HG03575 (cell line): ENCODE measurements around the gene KLK6.

Source experiments
- ATAC-seq: cut with Tn5 transposase; IDR thresholded peaks from one replicate; pipeline ENCODE4 v1.9.1; 2021; ENCODE audit not compliant: unreplicated experiment, insufficient number of reproducible peaks, low FRiP score; ENCODE audit errors: extremely low read depth

Gene KLK6

GRCh38 chr19:50964266-50964665 lies 5.1 kb downstream of the KLK6 start:
- ATAC-seq, result no peak

GRCh38 chr19:50963381-50963780 lies 6.0 kb downstream of the KLK6 start:
- no peak for ATAC-seq

DNA sequence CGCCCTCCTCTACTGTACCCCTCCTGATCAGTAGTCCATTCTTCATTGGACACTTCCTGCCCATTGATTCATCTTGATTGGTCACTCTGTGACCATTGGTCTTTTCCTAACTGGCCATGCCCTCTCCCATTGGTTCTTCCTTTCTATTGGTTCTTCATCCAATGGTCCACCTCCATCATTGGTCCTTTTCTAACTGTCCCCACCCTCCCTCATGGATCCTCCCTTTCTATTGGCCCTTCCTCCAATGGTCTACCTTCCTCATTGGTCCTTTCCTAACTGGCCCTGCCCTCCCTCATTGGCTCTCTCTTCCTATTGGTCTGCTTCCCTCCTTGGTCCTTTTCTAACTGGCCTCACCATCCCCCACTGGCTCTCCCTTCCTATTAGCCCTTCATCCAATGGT lies 7.1 kb downstream of the KLK6 start:
- ATAC-seq, result no peak

DNA sequence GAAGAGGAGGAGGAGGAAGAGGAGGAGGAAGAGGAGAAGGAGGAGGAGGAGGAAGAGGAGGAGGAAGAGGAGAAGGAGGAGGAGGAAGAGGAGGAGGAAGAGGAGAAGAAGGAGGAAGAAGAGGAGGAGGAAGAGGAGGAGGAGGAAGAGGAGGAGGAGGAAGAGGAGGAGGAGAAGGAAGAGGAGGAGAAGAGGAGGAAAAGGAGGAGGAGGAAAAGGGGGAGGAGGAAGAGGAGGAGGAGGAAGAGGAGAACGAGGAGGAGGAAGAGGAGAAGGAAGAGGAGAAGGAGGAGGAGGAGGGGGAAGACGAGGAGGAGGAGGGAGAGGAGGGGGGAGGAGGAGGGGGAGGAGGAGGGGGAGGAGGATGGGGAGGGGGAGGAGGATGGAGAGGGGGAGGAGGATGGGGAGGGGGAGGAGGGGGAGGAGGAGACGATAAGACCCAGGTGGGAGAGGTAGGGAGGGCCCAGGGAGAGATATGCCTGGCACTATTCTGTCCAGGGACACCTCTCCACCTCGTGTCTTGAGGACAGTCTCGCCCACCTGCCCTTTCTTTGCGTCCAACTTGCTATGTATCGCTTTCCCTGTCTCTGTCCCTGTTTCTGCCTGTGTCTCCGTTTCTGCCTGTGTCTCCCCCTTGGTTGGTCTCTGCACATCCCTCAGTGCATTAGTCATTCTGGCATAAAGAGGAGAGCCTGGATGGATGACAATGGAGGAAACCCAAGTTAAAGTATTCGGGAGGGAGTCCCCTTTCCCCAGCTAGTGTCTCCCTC lies 9.5 kb downstream of the KLK6 start:
- no peak for ATAC-seq

GRCh38 chr19:50957587-50957986 lies 11.8 kb downstream of the KLK6 start:
- ATAC-seq, result no peak

DNA sequence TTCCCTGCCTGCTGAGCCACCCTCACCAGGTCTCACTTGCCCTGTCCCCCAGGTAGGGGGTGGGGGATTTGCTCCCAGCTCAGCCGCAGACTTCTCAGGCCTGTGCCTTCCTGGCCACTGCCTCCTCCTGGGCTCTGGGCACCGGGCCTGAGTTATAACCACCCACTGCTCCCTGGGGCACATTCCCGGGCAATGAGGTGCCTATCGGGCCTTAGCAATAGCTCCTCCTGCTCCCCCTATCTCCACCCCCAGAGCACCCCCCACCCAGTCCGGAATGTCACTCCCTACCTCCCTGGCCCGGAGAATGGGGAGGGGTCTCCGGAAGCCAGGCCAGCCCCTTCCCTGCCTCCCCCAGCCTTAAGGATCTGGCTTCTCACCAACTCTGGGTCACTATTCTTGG lies 16.5 kb downstream of the KLK6 start, which contains the start of gene KLK5:
TSS of gene KLK5 (minus strand) at position 129 of the 400 bp plus-strand sequence. CDS start 381 bp downstream, outside the sequence.
- ATAC-seq, result no peak

- no peak for ATAC-seq
Observed at GRCh38 chr19:50949861-50950260, 19.5 kb downstream of the KLK6 start.

- ATAC-seq, result no peak
Observed at GRCh38 chr19:50947123-50947522, 22.3 kb downstream of the KLK6 start.

- ATAC-seq, result no peak
Observed at GRCh38 chr19:50944795-50945194, 24.6 kb downstream of the KLK6 start.

DNA sequence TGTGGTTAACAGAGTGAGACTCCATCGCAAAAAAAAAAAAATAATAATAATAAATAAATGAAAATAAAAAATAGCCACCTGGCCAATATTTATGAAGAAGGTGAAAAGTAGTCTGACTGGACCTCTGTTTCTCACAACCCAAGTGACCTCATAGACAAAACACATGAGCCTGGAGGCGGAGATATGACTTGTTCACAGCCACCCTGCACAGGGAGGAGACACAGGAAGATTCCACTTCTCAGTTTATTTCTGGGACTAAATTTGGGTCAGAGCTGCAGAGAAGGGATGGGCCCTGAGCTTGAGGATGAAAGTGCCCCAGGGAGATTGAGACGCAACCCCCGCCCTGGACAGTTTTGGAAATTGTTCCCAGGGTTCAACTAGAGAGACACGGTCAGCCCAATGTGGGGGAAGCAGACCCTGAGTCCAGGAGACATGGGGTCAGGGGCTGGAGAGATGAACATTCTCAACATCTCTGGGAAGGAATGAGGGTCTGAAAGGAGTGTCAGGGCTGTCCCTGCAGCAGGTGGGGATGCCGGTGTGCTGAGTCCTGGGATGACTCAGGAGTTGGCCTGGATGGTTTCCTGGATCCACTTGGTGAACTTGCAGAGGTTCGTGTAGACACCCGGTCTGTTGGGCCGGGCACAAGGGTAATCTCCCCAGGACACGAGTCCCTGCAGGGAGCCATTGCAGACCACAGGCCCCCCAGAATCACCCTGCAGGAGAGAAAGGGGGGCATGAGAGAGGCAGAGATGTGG lies 26.1 kb downstream of the KLK6 start:
- ATAC-seq, result no peak

DNA sequence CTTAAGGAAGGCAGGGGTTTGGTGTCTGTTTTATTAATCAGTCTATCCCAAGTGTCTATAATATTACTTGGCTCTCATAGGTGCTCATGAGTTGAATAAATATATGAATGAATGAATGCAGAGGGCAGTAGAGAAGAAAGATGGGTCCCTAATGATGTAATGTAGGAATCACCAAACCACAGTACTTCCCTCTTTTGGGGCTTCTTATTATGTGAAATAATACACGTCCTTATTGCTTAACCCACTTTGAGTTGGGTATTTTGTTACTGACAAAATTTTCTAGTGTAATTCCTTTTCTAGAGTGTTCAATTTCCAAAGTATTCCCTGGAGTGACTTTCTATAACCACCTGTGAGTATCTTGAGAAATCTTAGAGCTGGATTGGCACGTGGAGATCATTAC lies 29.8 kb downstream of the KLK6 start:
- ATAC-seq, result no peak

DNA sequence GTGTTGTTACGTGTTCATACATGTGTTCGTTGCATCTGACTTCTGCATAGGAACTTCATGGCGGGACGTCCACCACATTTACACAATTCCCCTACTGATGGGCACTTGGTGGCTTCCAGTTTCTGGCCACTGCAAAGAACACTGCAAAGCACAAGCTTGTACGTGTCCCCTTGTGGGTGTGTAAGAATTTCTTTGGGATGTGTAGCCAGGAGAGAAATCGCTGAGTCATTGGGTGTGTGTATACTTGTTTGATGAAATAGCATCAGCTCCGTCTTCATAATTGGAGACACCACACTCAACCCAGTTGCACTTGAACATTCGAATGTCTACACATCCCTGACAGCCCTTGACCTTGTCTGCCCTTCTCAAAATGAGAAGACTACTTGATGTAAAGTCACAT lies 35.8 kb downstream of the KLK6 start:
- ATAC-seq, result no peak

- no peak for ATAC-seq
Observed at GRCh38 chr19:50932690-50933083, 36.7 kb downstream of the KLK6 start.

DNA sequence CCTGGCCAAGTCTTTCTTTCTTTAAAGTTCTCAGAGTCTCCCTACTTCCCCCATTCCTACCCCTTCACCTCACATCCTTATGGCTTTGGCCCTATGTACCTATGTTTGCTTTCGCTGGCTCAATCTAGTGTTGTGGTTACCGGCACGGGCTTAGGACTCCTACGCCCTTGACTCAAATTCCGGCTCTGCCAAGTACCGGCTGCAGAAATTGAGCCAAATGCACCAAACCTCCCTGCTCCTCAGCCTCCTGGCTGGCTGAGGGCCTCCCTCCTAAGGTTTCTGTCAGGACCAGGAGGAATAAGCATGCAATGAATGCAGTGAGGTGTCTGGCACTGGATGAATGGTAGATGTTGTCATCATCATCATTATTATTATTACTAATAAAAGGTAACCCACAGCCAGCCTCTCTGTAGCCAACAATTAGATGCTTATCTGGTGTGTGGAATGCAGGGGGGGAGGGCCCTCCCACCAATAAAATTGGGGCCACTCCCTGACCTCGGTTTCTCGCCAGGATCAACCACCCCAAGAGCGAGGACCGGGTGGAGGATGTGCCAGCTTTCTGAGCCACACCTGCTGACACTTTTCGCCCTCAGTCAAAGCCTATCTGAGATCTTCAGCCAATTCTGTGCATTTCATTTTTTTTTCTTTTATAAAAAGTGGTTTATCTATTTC lies 37.2 kb downstream of the KLK6 start:
- no peak for ATAC-seq

- ATAC-seq, result no peak
Observed at GRCh38 chr19:50931023-50931422, 38.4 kb downstream of the KLK6 start.

DNA sequence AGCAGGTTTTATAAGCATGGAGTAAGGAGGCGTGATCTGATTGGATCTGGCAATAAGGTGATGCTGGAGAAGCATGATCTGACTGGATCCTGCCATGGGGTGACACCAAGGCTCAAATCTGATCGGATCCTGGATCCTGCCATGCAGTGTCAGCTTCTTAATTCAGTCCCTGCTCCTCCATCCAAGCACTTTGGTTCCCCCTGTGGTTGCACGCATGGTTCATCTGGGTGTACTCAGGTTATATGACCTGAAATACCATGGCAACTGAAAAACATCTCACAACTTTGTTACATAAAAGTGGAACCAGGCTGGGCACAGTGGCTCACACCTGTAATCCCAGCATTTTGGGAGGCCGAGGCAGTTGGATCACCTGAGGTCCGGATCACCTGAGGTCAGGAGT lies 40.6 kb downstream of the KLK6 start:
- ATAC-seq, result no peak

DNA sequence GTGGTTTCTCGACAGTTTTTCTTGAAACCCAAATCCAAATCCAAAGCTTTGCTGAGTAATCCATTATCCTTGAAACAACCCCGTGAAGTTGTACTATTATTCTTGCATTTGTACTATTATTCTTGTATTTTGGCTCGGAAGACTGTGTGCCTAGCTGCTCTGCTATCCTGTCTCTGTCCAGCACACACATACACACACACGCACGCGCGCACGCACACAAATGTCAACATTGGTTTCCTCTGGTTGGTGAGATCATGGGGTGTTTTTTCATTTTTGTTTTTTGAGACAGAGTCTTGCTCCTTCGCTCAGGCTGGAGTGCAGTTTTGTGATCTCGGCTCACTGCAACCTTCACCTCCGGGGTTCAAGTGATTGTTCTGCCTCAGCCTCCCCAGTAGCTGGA lies 43.2 kb downstream of the KLK6 start:
- no peak for ATAC-seq

- no peak for ATAC-seq
Observed at GRCh38 chr19:50925734-50926133, 43.7 kb downstream of the KLK6 start.

GRCh38 chr19:50924586-50924985 lies 44.8 kb downstream of the KLK6 start:
- no peak for ATAC-seq

DNA sequence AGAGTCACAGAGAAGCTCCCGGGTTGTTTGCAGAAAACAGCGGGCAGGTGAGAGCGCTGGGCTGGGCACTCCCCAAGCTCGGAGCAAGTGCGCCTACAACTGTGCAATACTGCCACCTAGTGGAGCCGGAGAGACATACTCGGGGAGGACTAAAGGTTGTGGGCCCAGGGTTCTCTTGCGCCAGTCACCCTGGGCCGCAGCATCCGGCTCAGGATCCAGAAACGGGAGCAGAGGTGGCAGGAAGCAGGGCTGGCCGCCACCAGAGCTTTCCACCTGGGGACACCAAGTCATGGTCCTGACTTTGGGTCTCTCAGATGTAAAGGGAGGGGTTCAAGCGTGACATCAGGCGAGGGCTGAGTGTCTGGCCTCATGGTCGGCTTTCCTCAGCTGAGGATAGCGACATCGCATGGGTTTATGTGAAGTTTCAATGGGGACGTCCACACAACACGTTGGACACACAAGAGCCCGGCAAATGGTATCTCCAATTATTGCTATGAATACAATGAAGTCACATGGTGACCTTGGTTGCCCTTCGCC lies 47.0 kb downstream of the KLK6 start:
- no peak for ATAC-seq
